NB4 (cell line): ENCODE results near the gene MYADML2.
A peak's percentile ranks its signal among the peaks of the same experiment; 100 is the strongest.

ENCODE experiments used
- DNase-seq: peaks from one replicate; pipeline ENCODE4 v3.0.0; 2010; ENCODE audit warnings: low read depth
- H3K4me3 ChIP-seq: one replicate; pipeline ENCODE4 v1.5.1; 2011; ENCODE audit warnings: mild to moderate bottlenecking, low read depth, low read length, moderate library complexity
- CTCF ChIP-seq: IDR thresholded peaks from one replicate; pipeline ENCODE4 v1.5.1; 2012; ENCODE audit warnings: low read depth, low read length
- MAX ChIP-seq: IDR thresholded peaks from 2 replicates; pipeline ENCODE4 v1.6.1; 2011; ENCODE audit warnings: low read depth, low read length
- MYC ChIP-seq: IDR thresholded peaks from 2 replicates; pipeline ENCODE4 v1.6.1; 2011; ENCODE audit warnings: low read depth, low read length
- POLR2A ChIP-seq: IDR thresholded peaks from 2 replicates; pipeline ENCODE4 v1.6.1; 2011; ENCODE audit warnings: mild to moderate bottlenecking; ENCODE audit not compliant: insufficient read length; ENCODE audit errors: extremely low read depth

MYADML2 gene

GRCh38 chr17:81910840-81911276 lies 36.2 kb downstream of the MYADML2 start:
- DNase-seq: no peak
- TF ChIP-seq MAX: no peak
- TF ChIP-seq POLR2A: no peak
- no peak for TF ChIP-seq CTCF
- TF ChIP-seq MYC: no peak

GRCh38 chr17:81909966-81910839 lies 36.8 kb downstream of the MYADML2 start:
- TF ChIP-seq MYC: no peak
- no peak for TF ChIP-seq MAX
- TF ChIP-seq POLR2A: no peak
- TF ChIP-seq CTCF: no peak
- H3K4me3 ChIP-seq: peak overlapping the region; percentile 77
- peak; percentile 51 for DNase-seq

More at GRCh38 chr17:81910840-81911276, 36.2 kb downstream of the MYADML2 start:
- H3K4me3 ChIP-seq: peak overlapping the region; percentile 77

GRCh38 chr17:81909231-81909630 lies 37.8 kb downstream of the MYADML2 start:
- TF ChIP-seq MAX (no peak), POLR2A (no peak), MYC (no peak), CTCF (no peak)
- H3K4me3 ChIP-seq: no peak overlapping the region
- DNase-seq: no peak

GRCh38 chr17:81908793-81909192 lies 38.2 kb downstream of the MYADML2 start:
- no peak overlapping the region for H3K4me3 ChIP-seq
- no peak for DNase-seq
- TF ChIP-seq POLR2A (no peak), CTCF (no peak)

- TF ChIP-seq CTCF (no peak), MAX (no peak), MYC (no peak), POLR2A (no peak)
- no peak overlapping the region for H3K4me3 ChIP-seq
- DNase-seq: no peak
Measured at GRCh38 chr17:81907219-81908145, 39.6 kb downstream of the MYADML2 start.
